Activated CD8-positive, alpha-beta memory T cell treated with anti-CD3 and anti-CD28 coated beads, Interleukin-2, amount 50 U/mL, for 48 hours (primary cell): ENCODE results near the gene ATRX.
"Not testable (repeated sequence)": the region's sequence is repeated elsewhere in the genome, so short reads cannot be mapped to it uniquely, and the experiment has no call there.

ENCODE experiments used
- DNase-seq: peaks from one replicate; pipeline ENCODE4 v3.0.0-alpha.2; 2020

The ATRX gene

GRCh38 chrX:77603635-77604336 is 182.2 kb downstream of the ATRX start:
- no peak for DNase-seq

DNA sequence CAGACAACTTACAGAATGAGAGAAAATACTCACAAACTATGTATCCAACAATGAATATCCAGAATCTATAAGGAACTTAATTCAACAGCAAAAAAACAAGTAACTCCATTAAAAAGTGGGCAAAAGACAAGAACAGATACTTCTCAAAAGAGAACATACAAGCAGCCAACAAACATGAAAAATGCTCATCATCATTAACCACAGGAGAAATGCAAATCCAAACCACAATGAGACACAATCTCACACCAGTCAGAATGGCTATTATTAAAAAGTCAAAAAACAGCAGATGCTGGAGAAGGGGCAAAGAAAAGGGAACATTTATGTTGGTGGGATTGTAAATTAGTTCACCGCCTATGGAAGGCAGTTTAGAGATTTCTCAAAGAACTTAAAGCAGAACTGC is 188.5 kb downstream of the ATRX start:
- no peak for DNase-seq

GRCh38 chrX:77597090-77597489 is 188.9 kb downstream of the ATRX start:
- DNase-seq = no peak

- DNase-seq = no peak
These were observed 190.2 kb downstream of the ATRX start for GRCh38 chrX:77595848-77596247.

DNA sequence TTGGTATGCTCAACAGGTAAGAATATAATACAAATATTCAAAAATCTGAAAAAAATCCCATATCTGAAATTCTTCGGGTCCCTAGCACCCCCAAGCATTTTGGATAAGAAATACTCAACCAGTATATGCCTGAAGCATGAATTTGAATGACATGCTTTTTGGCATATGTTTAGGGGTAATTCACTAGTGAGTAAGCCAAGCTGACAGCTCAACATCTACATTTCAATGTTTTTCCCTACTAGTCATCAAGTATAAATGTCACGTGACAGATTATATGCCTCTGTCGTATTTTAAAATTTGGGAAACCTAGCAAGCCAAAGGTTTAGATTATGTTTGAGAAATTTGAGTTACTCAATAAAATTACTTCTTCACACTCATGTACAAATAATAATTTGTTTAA is 213.7 kb downstream of the ATRX start:
- DNase-seq = no peak

GRCh38 chrX:77565278-77565677 is 220.7 kb downstream of the ATRX start:
- DNase-seq = no peak

GRCh38 chrX:77564823-77565222 is 221.2 kb downstream of the ATRX start:
- no peak for DNase-seq

GRCh38 chrX:77561372-77561771 is 224.6 kb downstream of the ATRX start:
- DNase-seq = no peak

- no peak for DNase-seq
These were observed 229.7 kb downstream of the ATRX start for GRCh38 chrX:77556276-77556675.

- DNase-seq = no peak
These were observed 237.3 kb downstream of the ATRX start for GRCh38 chrX:77548751-77549150.

GRCh38 chrX:77539778-77540177 is 246.2 kb downstream of the ATRX start:
- DNase-seq = not testable (repeated sequence)

DNA sequence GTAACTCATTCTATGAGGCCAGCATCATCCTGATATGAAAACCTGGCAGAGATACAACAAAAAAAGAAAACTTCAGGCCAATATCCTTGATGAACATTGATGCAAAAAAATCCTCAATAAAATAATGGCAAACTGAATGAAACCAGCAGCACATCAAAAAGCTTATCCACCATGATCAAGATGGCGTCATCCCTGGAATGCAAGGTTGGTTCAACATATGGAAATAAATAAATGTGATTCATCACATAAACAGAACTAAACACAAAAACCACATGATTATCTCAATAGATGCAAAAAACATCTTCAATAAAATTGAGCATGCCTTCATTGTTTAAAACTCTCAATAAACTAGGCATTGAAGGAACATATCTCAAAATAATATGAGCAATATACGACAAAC is 254.8 kb downstream of the ATRX start:
- not testable (repeated sequence) for DNase-seq

DNA sequence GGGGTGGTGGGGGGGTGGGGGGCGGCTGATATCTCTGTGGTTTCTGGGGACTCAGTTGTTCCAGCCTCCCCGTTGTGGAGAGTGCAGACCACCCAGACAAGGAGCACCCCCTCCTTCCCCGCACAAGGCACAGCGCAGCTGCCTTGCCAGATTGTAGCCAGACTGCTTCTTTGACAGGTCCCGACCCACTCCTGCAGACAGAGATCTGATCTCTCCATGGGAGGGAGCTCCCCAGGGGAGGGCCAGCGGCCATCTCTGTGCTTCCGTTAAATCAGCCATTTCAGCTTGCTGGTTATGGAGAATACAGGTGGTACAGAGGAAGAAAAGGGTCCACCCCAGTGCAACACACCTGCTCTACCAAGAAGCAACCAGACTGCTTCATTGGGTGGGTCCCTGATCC is 258.0 kb downstream of the ATRX start:
- no peak for DNase-seq

GRCh38 chrX:77527233-77528001 is 258.6 kb downstream of the ATRX start:
- DNase-seq = no peak

GRCh38 chrX:77519765-77520164 is 266.3 kb downstream of the ATRX start:
- DNase-seq = no peak

DNA sequence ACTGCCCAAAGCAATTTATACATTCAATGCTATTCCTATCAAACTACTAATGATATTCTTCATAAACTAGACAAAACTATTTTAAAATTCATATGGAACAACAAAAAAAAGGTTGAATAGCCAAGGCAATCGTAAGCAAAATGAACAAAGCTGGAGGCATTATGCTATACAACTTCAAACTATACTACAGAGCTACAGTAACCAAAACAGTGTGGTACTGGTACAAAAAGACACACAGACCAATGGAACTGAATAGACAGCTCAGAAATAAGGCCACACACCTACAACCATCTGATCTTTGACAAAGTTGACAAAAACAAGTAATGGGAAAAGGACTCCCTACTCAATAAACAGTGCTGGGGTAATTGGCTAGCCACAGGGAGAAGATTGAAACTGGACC is 271.8 kb downstream of the ATRX start:
- DNase-seq = no peak

DNA sequence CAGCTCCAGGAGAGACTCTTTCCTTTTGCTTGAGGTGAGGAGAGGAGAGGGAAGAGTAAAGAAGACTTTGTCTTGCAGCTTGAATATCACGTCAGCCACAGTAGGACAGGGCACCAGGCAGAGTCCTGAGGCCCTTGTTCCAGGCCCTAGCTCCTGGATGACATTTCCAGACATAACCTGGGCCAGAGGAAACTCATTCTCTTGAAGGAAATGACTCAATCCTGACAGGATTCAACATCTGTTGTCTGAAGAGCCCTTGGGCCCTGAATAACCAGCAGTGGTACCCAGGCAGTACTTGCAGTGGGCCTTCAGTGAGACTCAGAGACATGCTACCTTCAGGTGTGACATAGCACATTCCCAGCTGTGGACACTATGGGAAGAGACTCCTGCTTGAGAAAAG is 276.0 kb downstream of the ATRX start:
- no peak for DNase-seq

DNA sequence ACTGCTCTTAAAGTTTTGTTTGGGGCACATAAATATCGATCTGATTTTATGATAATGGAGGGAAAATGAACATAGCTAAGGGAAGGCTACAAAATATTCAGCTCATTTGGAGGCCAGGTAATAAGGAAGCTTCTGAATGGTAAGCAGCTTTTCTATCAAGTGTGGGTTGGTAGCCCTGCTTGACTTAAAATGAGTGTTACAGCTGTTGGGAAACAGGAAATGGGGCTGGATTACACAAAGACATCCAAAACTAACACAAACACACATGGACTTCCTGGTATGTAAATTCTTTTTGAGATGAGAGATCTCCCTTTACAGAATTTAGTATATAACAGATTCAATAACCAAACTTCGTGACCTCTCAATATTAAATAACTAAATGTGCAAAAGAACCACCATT is 280.8 kb downstream of the ATRX start:
- DNase-seq = no peak

DNA sequence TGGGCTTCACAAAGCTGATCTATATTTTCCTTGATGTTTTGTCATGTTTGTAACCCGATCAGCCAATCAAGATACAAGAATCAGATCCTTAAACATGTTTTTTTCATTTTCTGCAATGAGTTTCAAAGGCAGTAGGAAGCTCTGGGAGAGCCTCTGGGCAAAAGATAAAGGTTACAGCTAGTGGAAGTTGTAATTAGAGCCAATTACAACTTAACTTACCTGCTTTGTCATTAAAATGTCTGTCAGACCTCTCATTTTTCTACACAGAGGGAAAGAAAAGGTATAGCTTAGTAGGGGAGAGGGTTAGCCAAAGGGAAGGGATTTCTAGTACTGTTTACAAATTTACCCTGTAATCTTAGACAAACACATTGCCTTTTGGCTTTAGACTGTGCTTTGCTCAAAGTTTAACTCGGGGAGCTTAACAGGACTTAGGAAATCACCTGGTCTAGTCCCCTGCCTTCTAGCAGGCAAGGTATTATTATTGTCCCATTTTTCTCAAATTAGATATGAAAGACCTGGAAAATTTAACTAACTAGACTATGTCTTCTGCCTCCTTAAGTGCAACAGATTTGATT is 283.0 kb downstream of the ATRX start:
- DNase-seq = no peak

- DNase-seq = not testable (repeated sequence)
These were observed 285.9 kb downstream of the ATRX start for GRCh38 chrX:77500164-77500563.

GRCh38 chrX:77493677-77494553 is 292.1 kb downstream of the ATRX start:
- DNase-seq = no peak

- no peak for DNase-seq
These were observed 302.0 kb downstream of the ATRX start for GRCh38 chrX:77484045-77484444.

- no peak for DNase-seq
These were observed 330.6 kb downstream of the ATRX start for GRCh38 chrX:77455437-77455836.
